OCI-LY7 (cell line): Measurements from ENCODE around the gene BMPER. TPM values are rescaled to one million over a fixed set of nuclear protein-coding genes. Genes with fewer than 3 reads are reported as not detected.

ENCODE experiments used
- BruUV-seq: library from RNA; stranded (reverse); fragments of 400-500 nt; replicated peaks from 2 replicates; lab custom pipeline; 2021; lab: Mats Ljungman, UMichigan
- CTCF ChIA-PET: fragments of 300-600 bp; sonication (Branson Sonifier 250); formaldehyde crosslinking; loops from one replicate; lab custom pipeline; 2022; ENCODE audit warnings: antibody characterized with exemption; ENCODE audit not compliant: unreplicated experiment; lab: Charles Lee
- POLR2A ChIA-PET: fragments of 300-600 bp; sonication (Branson Sonifier 250); formaldehyde crosslinking; loops from one replicate; lab custom pipeline; 2022; ENCODE audit warnings: antibody characterized with exemption; lab: Charles Lee
- DNase-seq: peaks from one replicate; pipeline ENCODE4 v3.0.0-alpha.2; 2015; ENCODE audit warnings: low spot score
- H2AFZ ChIP-seq: fragments of 200-600 bp; sonication (generic), shearing (Covaris generic); 2 replicates; pipeline ENCODE4 v1.6.1; 2014; ENCODE audit warnings: mild to moderate bottlenecking, antibody characterized with exemption, low read length, moderate library complexity
- H3K27ac ChIP-seq: fragments of 200-600 bp; sonication (generic); 2 replicates; pipeline ENCODE4 v1.5.1; 2014; ENCODE audit warnings: mixed run types, low read depth, mild to moderate bottlenecking, moderate library complexity, low read length, inconsistent platforms; ENCODE audit not compliant: poor library complexity, severe bottlenecking
- H3K36me3 ChIP-seq: fragments of 200-600 bp; sonication (generic); 2 replicates; pipeline ENCODE4 v1.6.1; 2014; ENCODE audit warnings: mild to moderate bottlenecking, antibody characterized with exemption, low read length, moderate library complexity, mixed read lengths; ENCODE audit not compliant: insufficient read depth
- H3K4me1 ChIP-seq: fragments of 200-600 bp; sonication (generic); 2 replicates; pipeline ENCODE4 v1.5.1; 2014; ENCODE audit warnings: mild to moderate bottlenecking, low read length; ENCODE audit not compliant: insufficient read depth, poor library complexity, severe bottlenecking
- H3K4me2 ChIP-seq: fragments of 200-600 bp; sonication (generic); 2 replicates; pipeline ENCODE4 v1.6.1; 2014; ENCODE audit warnings: mild to moderate bottlenecking, low read length
- H3K4me3 ChIP-seq: fragments of 200-600 bp; sonication (generic); 2 replicates; pipeline ENCODE4 v1.5.1; 2014; ENCODE audit warnings: mild to moderate bottlenecking, low read depth, low read length; ENCODE audit not compliant: poor library complexity, severe bottlenecking
- H3K79me2 ChIP-seq: fragments of 200-600 bp; sonication (generic); 2 replicates; pipeline ENCODE4 v1.6.1; 2016; ENCODE audit warnings: low read depth, mild to moderate bottlenecking, low read length, moderate library complexity, mixed read lengths; ENCODE audit not compliant: insufficient read depth
- H3K9me2 ChIP-seq: fragments of 200-600 bp; sonication (generic); 2 replicates; pipeline ENCODE4 v1.6.1; 2016; ENCODE audit warnings: mild to moderate bottlenecking, low read length, mixed read lengths; ENCODE audit not compliant: insufficient read depth
- H3K9me3 ChIP-seq: fragments of 200-600 bp; sonication (generic); 2 replicates; pipeline ENCODE4 v1.6.1; 2014; ENCODE audit warnings: mild to moderate bottlenecking, mixed run types, low read length, mixed read lengths
- H4K20me1 ChIP-seq: fragments of 200-600 bp; sonication (generic); 2 replicates; pipeline ENCODE4 v1.6.1; 2014; ENCODE audit warnings: mild to moderate bottlenecking, antibody characterized with exemption, low read length, moderate library complexity, mixed read lengths; ENCODE audit not compliant: insufficient read depth
- CTCF ChIP-seq: fragments of 200-600 bp; sonication (generic); conservative IDR thresholded peaks from 2 replicates; pipeline ENCODE4 v1.5.1; 2014; ENCODE audit warnings: mild to moderate bottlenecking, antibody characterized with exemption, low read length, moderate library complexity, mixed read lengths
- EZH2phosphoT487 ChIP-seq: fragments of 200-600 bp; sonication (generic); IDR thresholded peaks from 2 replicates; pipeline ENCODE4 v1.6.1; 2018; ENCODE audit warnings: low read depth, borderline replicate concordance, mild to moderate bottlenecking, mixed run types, antibody characterized with exemption, low read length, moderate library complexity, mixed read lengths
- intact Hi-C: fragments of 100-400 bp; cut with micrococcal nuclease; formaldehyde crosslinking; loops from one replicate; pipeline ENCODE4 v1.10.0; 2022; ENCODE audit not compliant: unreplicated experiment
- total RNA-seq, 2 experiments: library from RNA; depleted of rRNA in 1 of 2; stranded (reverse); fragments of >200 nt in 1 of 2; shearing (Covaris generic) in 1 of 2; gene quantifications; 2 replicates each; pipeline ENCODE4 v1.2.3, GENCODE V29; 2014 to 2022

BMPER gene
- total RNA-seq, 2 experiments from 2014 or later, result not detected

- Histone ChIP-seq H3K4me1 (no peaks in the 10 kb centered on the region), H3K9me3 (no peaks in the 10 kb centered on the region), H3K79me2 (no peaks in the 10 kb centered on the region), H2AFZ (no peak overlapping the region), H3K4me2 (no peak overlapping the region), H4K20me1 (no peaks in the 10 kb centered on the region), H3K27ac (no peak overlapping the region), H3K4me3 (no peak overlapping the region), H3K36me3 (no peaks in the 10 kb centered on the region), H3K9me2 (no peaks in the 10 kb centered on the region)
- DNase-seq, result no peak
- POLR2A ChIA-PET, result interaction anchor here (0.6 kb wide), 1 partner anchor 755 kb away, joined by 6 read pairs; no protein-coding TSS in a partner anchor
- CTCF ChIA-PET, result interaction anchor here (0.6 kb wide), 1 partner anchor 1423 kb away, joined by 3 read pairs; no protein-coding TSS in a partner anchor
- BruUV-seq, result no TSS peak
- no peak for TF ChIP-seq EZH2phosphoT487
- intact Hi-C loops, result no loop called here
Measured at GRCh38 chr7:33981671-33982424, 76.5 kb downstream of the BMPER start.

- no peaks in the 10 kb centered on the region for H3K36me3 ChIP-seq
- H4K20me1 ChIP-seq, result no peaks in the 10 kb centered on the region
- no peaks in the 10 kb centered on the region for H3K79me2 ChIP-seq
- BruUV-seq, result no TSS peak
- TF ChIP-seq CTCF (no peak; the same call in 1 of the 2 replicates), EZH2phosphoT487 (no peak)
- H3K27ac ChIP-seq, result no peak overlapping the region
- ChIA-PET CTCF (no interaction called here), POLR2A (interaction anchor here (0.6 kb wide), 1 partner anchor 755 kb away, joined by 6 read pairs; no protein-coding TSS in a partner anchor)
- DNase-seq, result no peak
- intact Hi-C loops, result no loop called here
- no peaks in the 10 kb centered on the region for H3K9me2 ChIP-seq
- H3K4me2 ChIP-seq, result no peak overlapping the region
- no peak overlapping the region for H3K4me3 ChIP-seq
- H2AFZ ChIP-seq, result no peak overlapping the region
- no peaks in the 10 kb centered on the region for H3K9me3 ChIP-seq
- H3K4me1 ChIP-seq, result no peaks in the 10 kb centered on the region
Measured at GRCh38 chr7:33982425-33982786, 77.1 kb downstream of the BMPER start.

- Histone ChIP-seq H3K79me2 (no peaks in the 10 kb centered on the region), H4K20me1 (no peaks in the 10 kb centered on the region), H3K4me3 (no peak overlapping the region), H3K36me3 (no peaks in the 10 kb centered on the region), H3K4me2 (no peak overlapping the region), H3K9me2 (no peaks in the 10 kb centered on the region), H2AFZ (no peak overlapping the region), H3K4me1 (no peaks in the 10 kb centered on the region), H3K27ac (no peak overlapping the region), H3K9me3 (no peaks in the 10 kb centered on the region)
- ChIA-PET POLR2A (no interaction called here), CTCF (no interaction called here)
- no peak for DNase-seq
- TF ChIP-seq CTCF, result no peak
- no peak for TF ChIP-seq EZH2phosphoT487
- BruUV-seq, result no TSS peak
- intact Hi-C loops, result no loop called here
Measured at GRCh38 chr7:33986451-33986850, 81.1 kb downstream of the BMPER start.
